Measurements from ENCODE around the gene RPS6KA2.

- TF ChIP-seq CTCF (IDR thresholded peaks at IDR 0.05), result peak; percentile 65 to 92 (median 70)
- TF ChIP-seq EP300 (IDR thresholded peaks at IDR 0.05), result no peak
Observed at GRCh38 chr6:166381733-166382499, 245.1 kb downstream of the RPS6KA2 start.

Data from gastroesophageal sphincter (tissue), 3 donors.